Endothelial cell of umbilical vein (primary cell): ENCODE data around the gene TMEM18. TPM values are rescaled to one million over a fixed set of nuclear protein-coding genes. Genes with fewer than 3 reads are reported as not detected.

ENCODE experiments used
- BruUV-seq: library from RNA; stranded (reverse); fragments of 400-500 nt; replicated peaks from 2 replicates; lab custom pipeline; 2021; lab: Mats Ljungman, UMichigan
- CTCF ChIA-PET: fragments of 300-600, 350-600 bp; sonication (Branson Sonifier 250); formaldehyde crosslinking; loops from one replicate; lab custom pipeline; 2021; ENCODE audit warnings: antibody characterized with exemption, inconsistent platforms; lab: Charles Lee
- POLR2A ChIA-PET: fragments of 300-600, 350-600 bp; sonication (Branson Sonifier 250); formaldehyde crosslinking; loops from one replicate; lab custom pipeline; 2021; ENCODE audit warnings: antibody characterized with exemption, inconsistent platforms; lab: Charles Lee
- DNase-seq: peaks from one replicate; pipeline ENCODE4 v3.0.0-alpha.2; 2011; ENCODE audit warnings: low read depth, low spot score
- FAIRE-seq: peaks from 2 replicates; lab custom pipeline; 2011; peaks lifted over from hg19 to GRCh38; lab: Jason Lieb, UNC
- H2AFZ ChIP-seq: 2 replicates; pipeline ENCODE4 v1.6.0; 2012; ENCODE audit warnings: low read depth, low read length, control low read depth, inconsistent platforms
- H3K27ac ChIP-seq: 2 replicates; pipeline ENCODE4 v1.5.1; 2011; ENCODE audit warnings: low read depth, mild to moderate bottlenecking, control low read depth, low read length, moderate library complexity; ENCODE audit not compliant: insufficient read depth
- H3K27me3 ChIP-seq, 2 experiments: 2 replicates each; pipeline versions ENCODE4 v1.6.0 to v1.6.1; 2011; ENCODE audit warnings: low read length in 2 of 2, mixed read lengths in 1 of 2; ENCODE audit not compliant: control insufficient read depth in 2 of 2, insufficient read depth in 2 of 2
- H3K36me3 ChIP-seq, 2 experiments: 2 replicates in 1 of 2; 3 replicates in 1 of 2; pipeline ENCODE4 v1.5.1; 2011; ENCODE audit warnings: low read length in 2 of 2, mild to moderate bottlenecking in 1 of 2, moderate library complexity in 1 of 2; ENCODE audit not compliant: control insufficient read depth in 2 of 2, insufficient read depth in 2 of 2; ENCODE audit errors: extremely low read depth in 1 of 2
- H3K4me1 ChIP-seq: 3 replicates; pipeline ENCODE4 v1.5.1; 2011; ENCODE audit warnings: mild to moderate bottlenecking, low read length; ENCODE audit not compliant: control insufficient read depth, insufficient read depth; ENCODE audit errors: extremely low read depth
- H3K4me2 ChIP-seq: 2 replicates; pipeline ENCODE4 v1.6.1; 2011; ENCODE audit warnings: low read length, control low read depth, mixed read lengths; ENCODE audit not compliant: insufficient read depth
- H3K4me3 ChIP-seq, 3 experiments: fragments of 200-600 bp in 1 of 3; sonication (generic), shearing (Covaris generic) in 1 of 3; replicated peaks in 1 of 3; 2 replicates each; pipeline ENCODE4 v1.5.1; 2011 to 2016; ENCODE audit warnings: control low read depth in 3 of 3, low read length in 3 of 3, mild to moderate bottlenecking in 2 of 3, inconsistent platforms in 1 of 3, low read depth in 1 of 3, moderate library complexity in 1 of 3; ENCODE audit not compliant: insufficient read depth in 1 of 3
- H3K79me2 ChIP-seq: 2 replicates; pipeline ENCODE4 v1.6.0; 2012; ENCODE audit warnings: low read length, inconsistent platforms; ENCODE audit not compliant: control insufficient read depth, insufficient read depth
- H3K9ac ChIP-seq: replicated peaks from 2 replicates; pipeline ENCODE3; 2011; ENCODE audit warnings: low read length, control low read depth; ENCODE audit not compliant: insufficient read depth; ENCODE audit errors: extremely low read depth
- H3K9me1 ChIP-seq: replicated peaks from 3 replicates; pipeline ENCODE4 v1.6.0; 2011; ENCODE audit warnings: mild to moderate bottlenecking, low read length; ENCODE audit not compliant: control insufficient read depth, insufficient read depth; ENCODE audit errors: extremely low read depth
- H3K9me3 ChIP-seq: replicated peaks from 2 replicates; pipeline ENCODE4 v1.5.1; 2012; ENCODE audit warnings: low read length, inconsistent platforms; ENCODE audit not compliant: control insufficient read depth, insufficient read depth
- H4K20me1 ChIP-seq: replicated peaks from 2 replicates; pipeline ENCODE3; 2011; ENCODE audit warnings: mild to moderate bottlenecking, low read length; ENCODE audit not compliant: control insufficient read depth, insufficient read depth; ENCODE audit errors: extremely low read depth
- EZH2 ChIP-seq: IDR thresholded peaks from 2 replicates; pipeline ENCODE4 v1.6.1; 2012; ENCODE audit warnings: borderline replicate concordance, low read depth, mild to moderate bottlenecking, moderate library complexity, low read length, inconsistent platforms; ENCODE audit not compliant: severe bottlenecking
- FOS ChIP-seq: IDR thresholded peaks from 2 replicates; pipeline ENCODE4 v1.6.1; 2011; ENCODE audit warnings: mild to moderate bottlenecking, low read length, moderate library complexity, borderline replicate concordance; ENCODE audit not compliant: insufficient read depth
- GATA2 ChIP-seq: IDR thresholded peaks from 2 replicates; pipeline ENCODE4 v1.7.0; 2011; ENCODE audit warnings: low read depth, mild to moderate bottlenecking, moderate library complexity, mixed read lengths, low read length; ENCODE audit not compliant: insufficient read length, insufficient read depth
- JUN ChIP-seq: IDR thresholded peaks from 2 replicates; pipeline ENCODE4 v1.6.1; 2011; ENCODE audit warnings: borderline replicate concordance, low read depth; ENCODE audit not compliant: insufficient read length, insufficient read depth
- MYC ChIP-seq: IDR thresholded peaks from one replicate; pipeline ENCODE4 v1.6.1; 2011; ENCODE audit warnings: mild to moderate bottlenecking, low read depth, low read length
- POLR2A ChIP-seq: IDR thresholded peaks from 2 replicates; pipeline ENCODE4 v1.6.1; 2012; ENCODE audit warnings: low read depth, mild to moderate bottlenecking, control low read depth, low read length
- POLR2AphosphoS5 ChIP-seq: IDR thresholded peaks from 2 replicates; pipeline ENCODE4 v1.6.1; 2012; ENCODE audit warnings: low read depth, mild to moderate bottlenecking, control low read depth, low read length, moderate library complexity; ENCODE audit not compliant: insufficient read depth
- dilution Hi-C: fragments of 300-500 bp; cut with MboI; formaldehyde crosslinking; loops from one replicate; pipeline ENCODE4 v1.15.0; 2019; ENCODE audit warnings: low sequenced_read_pairs; ENCODE audit not compliant: extremely low pct_ligation_motif_present
- intact Hi-C: fragments of 100-400 bp; cut with micrococcal nuclease; formaldehyde crosslinking; loops from one replicate; pipeline ENCODE4 v1.10.0; 2022
- polyA plus RNA-seq, 4 experiments: library from polyadenylated mRNA; depleted of rRNA in 3 of 4; stranded (reverse) in 3 of 4; unstranded in 1 of 4; fragments of >200 nt; gene quantifications; 2 replicates each; pipeline versions ENCODE4 v1.2.1 to v1.2.3, GENCODE V29; 2011 to 2012; ENCODE audit warnings: missing spikeins in 1 of 4
- total RNA-seq: library from RNA; stranded (reverse); gene quantifications from 2 replicates; pipeline ENCODE4 v1.2.3, GENCODE V29; 2021
- TF ChIP-seq, protein P1 (sequence below): IDR thresholded peaks from 2 replicates; pipeline ENCODE4 v1.6.1; 2011; ENCODE audit not compliant: insufficient read depth, insufficient read length
- TF ChIP-seq, protein P2 (sequence below), 2 donors: IDR thresholded peaks; 1 replicate in 1 of 2; 2 replicates in 1 of 2; pipeline ENCODE4 v1.5.1; 2011; ENCODE audit warnings: low read length in 2 of 2, mild to moderate bottlenecking in 2 of 2, moderate library complexity in 2 of 2, control low read depth in 1 of 2, inconsistent platforms in 1 of 2, low read depth in 1 of 2; ENCODE audit not compliant: insufficient read depth in 1 of 2; ENCODE audit errors: extremely low read depth in 1 of 2

TMEM18 gene
- total and polyA plus RNA-seq, 2 donors (not counting 3 experiments of a cell fraction or from before 2014, with no cell fraction given): 19.1 to 23.1 TPM

- Histone ChIP-seq H3K4me2 (no peak overlapping the region), H3K27me3 (no peaks in the 10 kb centered on the region), H3K4me3 (no peak overlapping the region), H3K79me2 (no peaks in the 10 kb centered on the region), H3K9ac (no peak overlapping the region), H3K27ac (no peak overlapping the region), H2AFZ (no peak overlapping the region), H3K9me3 (no peaks in the 10 kb centered on the region), H4K20me1 (no peaks in the 10 kb centered on the region), H3K9me1 (no peaks in the 10 kb centered on the region), H3K4me1 (no peaks in the 10 kb centered on the region), H3K36me3 (no peaks in the 10 kb centered on the region)
- intact Hi-C loops: no loop called here
- FAIRE-seq: no peak
- dilution Hi-C loops: no loop called here
- POLR2A ChIA-PET: no interaction called here
- CTCF ChIA-PET: no interaction called here
- TF ChIP-seq, protein P1, sequence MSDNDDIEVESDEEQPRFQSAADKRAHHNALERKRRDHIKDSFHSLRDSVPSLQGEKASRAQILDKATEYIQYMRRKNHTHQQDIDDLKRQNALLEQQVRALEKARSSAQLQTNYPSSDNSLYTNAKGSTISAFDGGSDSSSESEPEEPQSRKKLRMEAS: no peak
- TF ChIP-seq POLR2A (no peak), JUN (no peak), MYC (no peak), EZH2 (no peak)
- DNase-seq: no peak
- no TSS peak for BruUV-seq
These were observed 44.7 kb downstream of the TMEM18 start for GRCh38 chr2:632471-632870.

- no peaks in the 10 kb centered on the region for H3K4me1 ChIP-seq
- FAIRE-seq (no peak), DNase-seq (no peak)
- no peaks in the 10 kb centered on the region for H3K9me1 ChIP-seq
- H3K27ac ChIP-seq: no peak overlapping the region
- H2AFZ ChIP-seq: no peak overlapping the region
- no peaks in the 10 kb centered on the region for H3K79me2 ChIP-seq
- H3K9me3 ChIP-seq: no peaks in the 10 kb centered on the region
- no peaks in the 10 kb centered on the region for H3K36me3 ChIP-seq
- dilution Hi-C loops: no loop called here
- TF ChIP-seq, protein P1: no peak
- TF ChIP-seq, protein P2, sequence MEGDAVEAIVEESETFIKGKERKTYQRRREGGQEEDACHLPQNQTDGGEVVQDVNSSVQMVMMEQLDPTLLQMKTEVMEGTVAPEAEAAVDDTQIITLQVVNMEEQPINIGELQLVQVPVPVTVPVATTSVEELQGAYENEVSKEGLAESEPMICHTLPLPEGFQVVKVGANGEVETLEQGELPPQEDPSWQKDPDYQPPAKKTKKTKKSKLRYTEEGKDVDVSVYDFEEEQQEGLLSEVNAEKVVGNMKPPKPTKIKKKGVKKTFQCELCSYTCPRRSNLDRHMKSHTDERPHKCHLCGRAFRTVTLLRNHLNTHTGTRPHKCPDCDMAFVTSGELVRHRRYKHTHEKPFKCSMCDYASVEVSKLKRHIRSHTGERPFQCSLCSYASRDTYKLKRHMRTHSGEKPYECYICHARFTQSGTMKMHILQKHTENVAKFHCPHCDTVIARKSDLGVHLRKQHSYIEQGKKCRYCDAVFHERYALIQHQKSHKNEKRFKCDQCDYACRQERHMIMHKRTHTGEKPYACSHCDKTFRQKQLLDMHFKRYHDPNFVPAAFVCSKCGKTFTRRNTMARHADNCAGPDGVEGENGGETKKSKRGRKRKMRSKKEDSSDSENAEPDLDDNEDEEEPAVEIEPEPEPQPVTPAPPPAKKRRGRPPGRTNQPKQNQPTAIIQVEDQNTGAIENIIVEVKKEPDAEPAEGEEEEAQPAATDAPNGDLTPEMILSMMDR (IDR thresholded peaks at IDR 0.05; ENCODE audit: extremely low read depth in 1 of 2, insufficient read depth in 1 of 2, low read depth in 1 of 2, low read length in 2 of 2): no peak
- no peak for TF ChIP-seq MYC
- TF ChIP-seq POLR2AphosphoS5: no peak
- no peak for TF ChIP-seq FOS
- no peak for TF ChIP-seq GATA2
- TF ChIP-seq EZH2: no peak
- no peak for TF ChIP-seq POLR2A
- TF ChIP-seq JUN: no peak
- H3K4me2 ChIP-seq: no peak overlapping the region
- intact Hi-C loops: no loop called here
- CTCF ChIA-PET: no interaction called here
- POLR2A ChIA-PET: no interaction called here
- no peaks in the 10 kb centered on the region for H4K20me1 ChIP-seq
- no peaks in the 10 kb centered on the region for H3K27me3 ChIP-seq
- no peak overlapping the region for H3K4me3 ChIP-seq
- BruUV-seq: no TSS peak
- H3K9ac ChIP-seq: no peak overlapping the region
These were observed 45.5 kb downstream of the TMEM18 start for GRCh38 chr2:631741-632140.
